ENCODE results near the gene UBA7. TPM values are rescaled to one million over a fixed set of nuclear protein-coding genes. Genes with fewer than 3 reads are reported as not detected.

UBA7 gene
- total RNA-seq, 5 donors from 2014 or later (not counting 1 experiment from before 2014, with no cell fraction given): 246 to 299 (median 293) TPM

- 89% methylated on average over 4 of the region's 5 CpGs for WGBS (ENCODE audit: insufficient coverage)
These were observed 30.9 kb upstream of the UBA7 start for GRCh38 chr3:49844464-49845183.

GRCh38 chr3:49842843-49843517 is 29.2 kb upstream of the UBA7 start:
- Mint-ChIP-seq H3K36me3 (peaks cover 10% of the 10 kb centered on the region), H3K9me3 (no peaks in the 10 kb centered on the region), H3K27ac (no peak overlapping the region), H3K27me3 (no peaks in the 10 kb centered on the region), H3K4me1 (no peaks in the 10 kb centered on the region), H3K4me3 (no peak overlapping the region)
- H3K4me3 ChIP-seq (ENCODE audit: control insufficient read depth in 1 of 2, extremely low read depth in 1 of 2, low read length in 1 of 2): no peak overlapping the region
- H3K9me3 ChIP-seq: no peaks in the 10 kb centered on the region
- WGBS (ENCODE audit: insufficient coverage): 100% methylated on average over 2 of the region's 3 CpGs
- H3K27me3 ChIP-seq (replicated peaks in 1 of 2; ENCODE audit: control insufficient read depth in 2 of 2, extremely low read depth in 1 of 2, insufficient read depth in 2 of 2, low read length in 1 of 2): no peaks in the 10 kb centered on the region
- ATAC-seq (replicated peaks in 1 of 4) (no peak), DNase-seq (no peak)
- POLR2A ChIA-PET: no interaction called here
- peaks cover 0 to 3% of the 10 kb centered on the region in 2 donors for H3K36me3 ChIP-seq (ENCODE audit: control insufficient read depth in 2 of 2, extremely low read depth in 1 of 2, insufficient read depth in 1 of 2, low read length in 1 of 2)
- H3K27ac ChIP-seq (ENCODE audit: low read length): no peak overlapping the region
- CTCF ChIA-PET: no interaction called here
- H3K4me1 ChIP-seq (ENCODE audit: control insufficient read depth in 1 of 2, extremely low read depth in 1 of 2, insufficient read depth in 2 of 2, low read length in 2 of 2): no peaks in the 10 kb centered on the region

More at GRCh38 chr3:49844464-49845183, 30.9 kb upstream of the UBA7 start:
- Mint-ChIP-seq H3K36me3 (peaks cover 10% of the 10 kb centered on the region), H3K4me1 (no peaks in the 10 kb centered on the region), H3K9me3 (no peaks in the 10 kb centered on the region), H3K4me3 (no peak overlapping the region), H3K27me3 (no peaks in the 10 kb centered on the region), H3K27ac (no peak overlapping the region)
- Histone ChIP-seq H3K9me3 (no peaks in the 10 kb centered on the region), H3K4me1 (ENCODE audit: control insufficient read depth in 1 of 2, extremely low read depth in 1 of 2, insufficient read depth in 2 of 2, low read length in 2 of 2) (no peaks in the 10 kb centered on the region), H3K27me3 (replicated peaks in 1 of 2; ENCODE audit: control insufficient read depth in 2 of 2, extremely low read depth in 1 of 2, insufficient read depth in 2 of 2, low read length in 1 of 2) (no peaks in the 10 kb centered on the region), H3K4me3 (ENCODE audit: control insufficient read depth in 1 of 2, extremely low read depth in 1 of 2, low read length in 1 of 2) (no peak overlapping the region), H3K27ac (ENCODE audit: low read length) (no peak overlapping the region), H3K36me3 (ENCODE audit: control insufficient read depth in 2 of 2, extremely low read depth in 1 of 2, insufficient read depth in 1 of 2, low read length in 1 of 2) (peaks cover 0 to 3% of the 10 kb centered on the region in 2 donors)
- POLR2A ChIA-PET: no interaction called here
- no peak for DNase-seq
- no peak for ATAC-seq (replicated peaks in 1 of 4)
- CTCF ChIA-PET: interaction anchor here (0.8 to 1.1 kb wide), 3 partner anchors 12 to 88 kb away, joined by 3 read pairs; no protein-coding TSS in a partner anchor

GRCh38 chr3:49841806-49842205 is 28.1 kb upstream of the UBA7 start:
- no peak for ATAC-seq (replicated peaks in 1 of 4)
- peaks cover 0 to 3% of the 10 kb centered on the region in 2 donors for H3K36me3 ChIP-seq (ENCODE audit: control insufficient read depth in 2 of 2, extremely low read depth in 1 of 2, insufficient read depth in 1 of 2, low read length in 1 of 2)
- H3K9me3 ChIP-seq: no peaks in the 10 kb centered on the region
- DNase-seq: no peak
- ChIA-PET CTCF (interaction anchor here in 1 of 2 donors (0.5 kb wide), 2 partner anchors 8 to 166 kb away, joined by 3 to 4 read pairs; no protein-coding TSS in a partner anchor), POLR2A (no interaction called here)
- no peaks in the 10 kb centered on the region for H3K27me3 Mint-ChIP-seq
- no peaks in the 10 kb centered on the region for H3K9me3 Mint-ChIP-seq
- H3K27me3 ChIP-seq (replicated peaks in 1 of 2; ENCODE audit: control insufficient read depth in 2 of 2, extremely low read depth in 1 of 2, insufficient read depth in 2 of 2, low read length in 1 of 2): no peaks in the 10 kb centered on the region
- no peak overlapping the region for H3K4me3 ChIP-seq (ENCODE audit: control insufficient read depth in 1 of 2, extremely low read depth in 1 of 2, low read length in 1 of 2)
- H3K27ac Mint-ChIP-seq: no peak overlapping the region
- H3K4me1 ChIP-seq (ENCODE audit: control insufficient read depth in 1 of 2, extremely low read depth in 1 of 2, insufficient read depth in 2 of 2, low read length in 2 of 2): no peaks in the 10 kb centered on the region
- H3K36me3 Mint-ChIP-seq: peaks cover 3% of the 10 kb centered on the region
- no peak overlapping the region for H3K27ac ChIP-seq (ENCODE audit: low read length)
- H3K4me3 Mint-ChIP-seq: no peak overlapping the region
- no peaks in the 10 kb centered on the region for H3K4me1 Mint-ChIP-seq
- WGBS (ENCODE audit: insufficient coverage): 100% methylated on average over 2 of the region's 7 CpGs

- Histone ChIP-seq H3K4me1 (ENCODE audit: control insufficient read depth in 1 of 2, extremely low read depth in 1 of 2, insufficient read depth in 2 of 2, low read length in 2 of 2) (no peaks in the 10 kb centered on the region), H3K4me3 (ENCODE audit: control insufficient read depth in 1 of 2, extremely low read depth in 1 of 2, low read length in 1 of 2) (no peak overlapping the region), H3K9me3 (no peaks in the 10 kb centered on the region), H3K27me3 (replicated peaks in 1 of 2; ENCODE audit: control insufficient read depth in 2 of 2, extremely low read depth in 1 of 2, insufficient read depth in 2 of 2, low read length in 1 of 2) (no peaks in the 10 kb centered on the region), H3K36me3 (ENCODE audit: control insufficient read depth in 2 of 2, extremely low read depth in 1 of 2, insufficient read depth in 1 of 2, low read length in 1 of 2) (peaks cover 0 to 2% of the 10 kb centered on the region in 2 donors), H3K27ac (ENCODE audit: low read length) (no peak overlapping the region)
- Mint-ChIP-seq H3K36me3 (peaks cover 3% of the 10 kb centered on the region), H3K4me1 (no peaks in the 10 kb centered on the region), H3K4me3 (no peak overlapping the region), H3K9me3 (no peaks in the 10 kb centered on the region), H3K27ac (no peak overlapping the region), H3K27me3 (no peaks in the 10 kb centered on the region)
- DNase-seq (peak in 1 of 35 experiments; percentile 13), ATAC-seq (replicated peaks in 1 of 4) (no peak)
- CTCF ChIA-PET: interaction anchor here (0.5 to 0.9 kb wide), 2 partner anchors 38 to 167 kb away, joined by 4 to 5 read pairs; partner anchors contain the start of gene INKA1 (in 1 of the 2)
- POLR2A ChIA-PET: no interaction called here
These were observed 27.5 kb upstream of the UBA7 start for GRCh38 chr3:49841126-49841696.

- Histone ChIP-seq H3K4me3 (ENCODE audit: control insufficient read depth in 1 of 2, extremely low read depth in 1 of 2, low read length in 1 of 2) (no peak overlapping the region), H3K27ac (ENCODE audit: low read length) (no peak overlapping the region), H3K4me1 (ENCODE audit: control insufficient read depth in 1 of 2, extremely low read depth in 1 of 2, insufficient read depth in 2 of 2, low read length in 2 of 2) (no peaks in the 10 kb centered on the region), H3K9me3 (no peaks in the 10 kb centered on the region), H3K27me3 (replicated peaks in 1 of 2; ENCODE audit: control insufficient read depth in 2 of 2, extremely low read depth in 1 of 2, insufficient read depth in 2 of 2, low read length in 1 of 2) (no peaks in the 10 kb centered on the region), H3K36me3 (ENCODE audit: control insufficient read depth in 2 of 2, extremely low read depth in 1 of 2, insufficient read depth in 1 of 2, low read length in 1 of 2) (no peaks in the 10 kb centered on the region)
- Mint-ChIP-seq H3K36me3 (peaks cover 3% of the 10 kb centered on the region), H3K4me3 (no peak overlapping the region), H3K9me3 (no peaks in the 10 kb centered on the region), H3K4me1 (no peaks in the 10 kb centered on the region), H3K27me3 (no peaks in the 10 kb centered on the region), H3K27ac (no peak overlapping the region)
- no peak for ATAC-seq (replicated peaks in 1 of 4)
- ChIA-PET CTCF (interaction anchor here (0.9 to 3.8 kb wide), 4 partner anchors 12 to 38 kb away, joined by 3 to 56 read pairs (median 9); partner anchors contain the start of gene INKA1 (in 2 of the 2)), POLR2A (no interaction called here)
- DNase-seq: no peak
- WGBS (ENCODE audit: insufficient coverage): 95% methylated on average over 2 of the region's 2 CpGs
These were observed 26.6 kb upstream of the UBA7 start for GRCh38 chr3:49840388-49840787.

- H3K4me1 ChIP-seq (ENCODE audit: control insufficient read depth in 1 of 2, extremely low read depth in 1 of 2, insufficient read depth in 2 of 2, low read length in 2 of 2): no peaks in the 10 kb centered on the region
- POLR2A ChIA-PET: interaction anchor here (0.7 to 1.0 kb wide), 3 partner anchors 36 to 38 kb away, joined by 5 to 8 read pairs (median 5); partner anchors contain the start of gene INKA1 (in 2 of the 2)
- DNase-seq (peak; percentile 60 to 92 (median 77)), ATAC-seq (replicated peaks in 1 of 4) (peak; percentile 90 to 98 (median 94))
- Mint-ChIP-seq H3K9me3 (no peaks in the 10 kb centered on the region), H3K4me3 (no peak overlapping the region), H3K27me3 (no peaks in the 10 kb centered on the region), H3K36me3 (peaks cover under 1% of the 10 kb centered on the region), H3K4me1 (no peaks in the 10 kb centered on the region), H3K27ac (no peak overlapping the region)
- H3K27me3 ChIP-seq (replicated peaks in 1 of 2; ENCODE audit: control insufficient read depth in 2 of 2, extremely low read depth in 1 of 2, insufficient read depth in 2 of 2, low read length in 1 of 2): no peaks in the 10 kb centered on the region
- no peak overlapping the region for H3K4me3 ChIP-seq (ENCODE audit: control insufficient read depth in 1 of 2, extremely low read depth in 1 of 2, low read length in 1 of 2)
- CTCF ChIA-PET: interaction anchor here (0.7 to 3.8 kb wide), 14 partner anchors 9 to 1435 kb away, joined by 3 to 56 read pairs (median 4); partner anchors contain the start of genes INKA1 (in 2 of the 2), IP6K1 (in 1 of the 2) and UBA7 (in 1 of the 2)
- no peaks in the 10 kb centered on the region for H3K36me3 ChIP-seq (ENCODE audit: control insufficient read depth in 2 of 2, extremely low read depth in 1 of 2, insufficient read depth in 1 of 2, low read length in 1 of 2)
- no peaks in the 10 kb centered on the region for H3K9me3 ChIP-seq
- no peak overlapping the region for H3K27ac ChIP-seq (ENCODE audit: low read length)
- 20% methylated on average over 3 of the region's 6 CpGs for WGBS (ENCODE audit: insufficient coverage)
These were observed 25.5 kb upstream of the UBA7 start for GRCh38 chr3:49839193-49839809.

All from T-cell (primary cell).